ENCODE measurements around the gene RILPL1. TPM values are rescaled to one million over a fixed set of nuclear protein-coding genes. Genes with fewer than 3 reads are reported as not detected.

RILPL1 gene, protein sequence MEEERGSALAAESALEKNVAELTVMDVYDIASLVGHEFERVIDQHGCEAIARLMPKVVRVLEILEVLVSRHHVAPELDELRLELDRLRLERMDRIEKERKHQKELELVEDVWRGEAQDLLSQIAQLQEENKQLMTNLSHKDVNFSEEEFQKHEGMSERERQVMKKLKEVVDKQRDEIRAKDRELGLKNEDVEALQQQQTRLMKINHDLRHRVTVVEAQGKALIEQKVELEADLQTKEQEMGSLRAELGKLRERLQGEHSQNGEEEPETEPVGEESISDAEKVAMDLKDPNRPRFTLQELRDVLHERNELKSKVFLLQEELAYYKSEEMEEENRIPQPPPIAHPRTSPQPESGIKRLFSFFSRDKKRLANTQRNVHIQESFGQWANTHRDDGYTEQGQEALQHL
- total RNA-seq = 13.0 and 17.2 TPM in 2 replicates

DNA sequence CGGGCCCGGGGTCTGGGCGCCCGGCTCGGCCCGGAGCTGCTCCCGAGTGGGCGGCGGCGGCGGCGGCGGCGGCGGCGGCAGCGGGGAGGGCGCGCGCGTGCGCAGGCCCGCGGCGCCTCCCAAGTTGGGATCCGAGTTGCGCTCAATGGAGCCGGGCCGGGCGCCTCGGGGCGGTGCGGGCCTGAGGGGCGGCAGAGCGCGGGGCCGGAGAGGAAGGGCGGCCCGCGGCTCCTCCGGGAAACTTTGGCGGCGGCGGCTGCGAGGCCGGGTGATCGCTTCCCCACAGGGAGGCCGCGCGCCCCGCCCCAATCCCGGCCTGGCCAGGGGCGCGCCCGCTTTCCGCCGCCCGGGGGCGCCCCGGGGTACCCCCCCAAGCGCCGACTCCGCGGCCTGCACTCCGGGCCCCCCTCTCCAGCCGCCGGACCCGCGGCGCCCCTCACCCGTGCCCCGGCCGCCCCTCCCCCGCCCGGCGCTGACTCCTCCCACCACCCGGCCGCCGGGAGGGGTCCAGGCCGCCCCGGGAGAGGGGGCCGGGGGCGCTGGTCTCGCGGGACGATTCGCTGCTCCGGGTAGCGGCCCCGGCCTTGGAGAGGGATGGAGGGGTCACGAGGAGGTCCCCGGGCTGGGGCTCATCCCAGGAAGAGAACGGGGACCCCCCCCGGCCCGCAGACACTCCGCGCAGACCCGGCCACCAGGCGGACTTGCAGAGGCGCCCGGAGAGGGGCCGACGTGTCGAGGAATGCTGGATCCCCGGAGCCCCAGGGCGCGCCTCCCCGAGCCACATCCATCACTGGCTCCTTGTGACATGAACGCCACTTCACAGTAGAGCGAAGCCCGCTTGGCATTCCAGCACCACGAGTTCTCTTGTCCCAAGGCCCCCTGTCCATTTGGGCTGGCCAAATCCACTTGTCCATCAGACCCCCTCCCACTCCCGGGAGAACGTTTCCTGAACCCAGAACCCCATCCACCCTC lies at the start of gene RILPL1:
RILPL1 (minus strand) TSS at position 48 of the 972 bp plus-strand sequence. CDS start 237 bp downstream, outside the sequence.

DNA sequence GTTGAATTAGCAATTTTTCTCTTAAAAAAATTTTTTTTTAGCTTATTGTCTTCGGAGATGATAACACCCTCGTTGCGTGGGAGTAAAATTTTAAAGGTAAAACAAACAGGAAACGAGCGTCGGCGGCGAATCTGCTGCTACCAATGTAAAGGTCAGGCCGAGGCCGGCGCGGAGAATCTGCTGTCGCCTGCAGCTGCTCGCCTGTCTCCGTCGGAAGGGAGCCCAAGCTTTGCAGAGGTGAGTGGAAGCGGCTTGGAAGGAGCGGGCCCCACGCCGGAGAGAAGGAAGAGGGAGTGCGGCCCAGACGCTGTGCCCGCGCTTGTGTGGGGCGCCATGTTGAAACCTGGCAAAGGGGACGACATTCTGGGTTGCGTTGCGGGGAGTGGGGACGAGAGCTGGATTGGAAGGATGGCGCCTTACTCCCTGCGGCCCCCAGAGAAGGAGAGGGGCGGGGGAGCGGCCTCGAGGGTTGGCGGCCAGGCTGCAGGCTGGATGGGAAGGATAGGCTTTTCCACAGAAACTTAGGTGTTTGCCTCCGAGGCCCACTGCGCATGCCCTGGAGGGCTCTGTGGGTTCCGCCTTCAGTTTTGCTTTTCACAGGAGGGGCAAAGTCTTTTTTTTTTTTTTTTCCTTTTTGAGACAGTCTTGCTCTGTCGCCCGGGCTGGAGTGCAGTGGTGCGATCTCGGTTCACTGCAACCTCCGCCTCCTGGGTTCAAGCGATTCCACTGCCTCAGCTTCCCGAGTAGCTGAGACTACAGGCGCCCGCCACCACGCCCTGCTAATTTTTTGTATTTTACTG lies 75.3 kb downstream of the RILPL1 start, which contains the start of gene SNRNP35:
SNRNP35 (plus strand) TSS at position 160 of the 800 bp plus-strand sequence. CDS start 7,402 bp downstream, outside the sequence.

DNA sequence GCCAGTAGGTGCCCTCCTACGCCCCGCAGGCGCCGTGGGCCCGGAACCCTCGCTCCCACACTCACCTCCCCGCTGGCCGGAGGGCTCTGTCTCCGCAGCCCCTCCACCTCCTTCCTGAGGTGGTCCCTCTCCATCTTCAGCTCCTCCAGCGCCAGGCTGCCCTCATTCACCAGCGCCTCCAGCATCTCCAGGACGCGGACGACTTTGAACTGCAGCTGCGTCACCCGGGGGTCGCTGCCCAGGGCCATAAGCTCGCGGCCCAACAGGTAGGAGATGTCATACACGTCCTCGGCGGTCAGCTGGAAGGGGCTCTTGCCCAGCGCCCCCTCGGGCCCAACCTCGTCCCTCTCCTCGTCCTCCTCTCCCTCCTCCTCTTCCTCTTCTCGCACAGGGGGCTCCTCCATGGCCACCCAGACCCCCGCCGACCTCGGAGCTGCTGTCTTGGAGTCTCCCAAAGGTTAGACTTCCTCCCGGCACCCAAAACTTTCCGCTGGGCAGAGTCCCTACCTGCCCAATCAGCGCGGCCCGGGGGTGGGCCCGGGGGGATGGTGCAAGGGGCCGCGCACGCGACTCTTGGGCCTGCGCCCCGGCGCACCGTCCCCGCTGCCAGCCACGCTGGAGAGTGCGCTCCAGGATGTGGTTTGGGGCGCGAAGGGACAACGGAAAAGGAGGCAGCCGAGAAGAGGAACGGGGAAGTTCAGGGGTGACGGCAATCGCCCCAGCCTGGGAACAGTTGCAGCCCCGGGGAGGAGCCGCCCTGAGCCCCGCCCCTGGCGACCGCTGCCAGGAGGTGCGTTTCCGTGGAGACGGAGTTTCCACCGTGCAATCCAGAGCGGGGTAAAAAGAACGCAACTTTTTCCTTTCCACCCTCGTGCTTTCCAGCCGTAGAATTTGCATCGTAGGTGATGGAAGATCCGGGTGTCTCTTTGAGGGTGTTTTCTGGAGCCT lies 97.2 kb downstream of the RILPL1 start, which contains the start of gene RILPL2:
RILPL2 (minus strand) TSS at position 668 of the 948 bp plus-strand sequence; CDS start at position 404, 264 bp downstream.

Other genes starting within 250 kb of the RILPL1 start
- 10.8 and 17.5 TPM in 2 replicates for gene SBNO1, start 168.9 kb downstream of the RILPL1 start, total RNA-seq
- gene KMT5A, start 149.6 kb downstream of the RILPL1 start, total RNA-seq = 22.6 and 33.4 TPM in 2 replicates
- gene RILPL2, start 97.0 kb downstream of the RILPL1 start, total RNA-seq = 4.2 and 6.5 TPM in 2 replicates
- 4.2 and 10.4 TPM in 2 replicates for gene SNRNP35, start 75.6 kb downstream of the RILPL1 start, total RNA-seq
- 211 and 240 TPM in 2 replicates for gene TMED2, start 50.8 kb upstream of the RILPL1 start, total RNA-seq
- 10.4 and 10.7 TPM in 2 replicates for gene DDX55, start 68.4 kb upstream of the RILPL1 start, total RNA-seq
- 45.5 and 81.8 TPM in 2 replicates for gene EIF2B1, start 100.0 kb upstream of the RILPL1 start, total RNA-seq
- 20.2 and 25.4 TPM in 2 replicates for gene GTF2H3, start 100.1 kb upstream of the RILPL1 start, total RNA-seq
- gene TCTN2, start 137.4 kb upstream of the RILPL1 start, total RNA-seq = 8.7 and 10.1 TPM in 2 replicates
- 8.5 and 16.0 TPM in 2 replicates for gene ATP6V0A2, start 178.6 kb upstream of the RILPL1 start, total RNA-seq
- under 0.01 and 0.54 TPM in 2 replicates for gene DNAH10, start 228.6 kb upstream of the RILPL1 start, total RNA-seq

Measured in cardiac atrium fibroblast (primary cell).